ES-I3 (cell line): ENCODE data around the gene NRIP2.
A peak's percentile ranks its signal among the peaks of the same experiment; 100 is the strongest.

ENCODE experiments used
- H3K36me3 ChIP-seq: 2 replicates; pipeline ENCODE4 v1.6.1; 2013; ENCODE audit warnings: mild to moderate bottlenecking, low read length, control low read depth, moderate library complexity; ENCODE audit not compliant: insufficient read depth
- H3K4me1 ChIP-seq: 2 replicates; pipeline ENCODE4 v1.6.1; 2013; ENCODE audit warnings: mild to moderate bottlenecking, control low read depth, low read length; ENCODE audit not compliant: insufficient read depth
- H3K9ac ChIP-seq: 2 replicates; pipeline ENCODE4 v1.6.1; 2013; ENCODE audit warnings: low read depth, mild to moderate bottlenecking, low read length, moderate library complexity
- H3K9me3 ChIP-seq: 2 replicates; pipeline ENCODE4 v1.6.1; 2013; ENCODE audit warnings: mild to moderate bottlenecking, low read length, moderate library complexity; ENCODE audit not compliant: control insufficient read depth, insufficient read depth

NRIP2 gene

DNA sequence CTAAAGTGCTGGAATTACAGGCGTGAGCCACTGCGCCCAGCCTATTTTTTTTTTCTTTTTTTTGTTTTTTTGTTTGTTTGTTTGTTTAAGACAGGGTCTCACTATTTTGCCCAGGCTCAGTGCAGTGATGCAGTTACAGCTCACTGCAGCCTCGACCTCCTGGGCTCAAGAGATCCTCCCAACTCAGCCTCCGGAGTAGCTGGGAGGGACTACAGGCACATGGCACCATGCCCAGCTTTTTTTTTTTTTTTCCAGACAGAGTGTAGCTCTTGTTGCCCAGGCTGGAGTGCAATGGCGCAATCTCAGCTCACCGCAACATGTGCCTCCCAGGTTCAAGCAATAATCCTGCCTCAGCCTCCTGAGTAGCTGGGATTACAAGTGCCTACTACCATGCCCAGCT is 28.1 kb downstream of the NRIP2 start:
- Histone ChIP-seq H3K9me3 (no peaks in the 10 kb centered on the region), H3K4me1 (no peaks in the 10 kb centered on the region), H3K9ac (no peak overlapping the region), H3K36me3 (peaks cover 8% of the 10 kb centered on the region)

DNA sequence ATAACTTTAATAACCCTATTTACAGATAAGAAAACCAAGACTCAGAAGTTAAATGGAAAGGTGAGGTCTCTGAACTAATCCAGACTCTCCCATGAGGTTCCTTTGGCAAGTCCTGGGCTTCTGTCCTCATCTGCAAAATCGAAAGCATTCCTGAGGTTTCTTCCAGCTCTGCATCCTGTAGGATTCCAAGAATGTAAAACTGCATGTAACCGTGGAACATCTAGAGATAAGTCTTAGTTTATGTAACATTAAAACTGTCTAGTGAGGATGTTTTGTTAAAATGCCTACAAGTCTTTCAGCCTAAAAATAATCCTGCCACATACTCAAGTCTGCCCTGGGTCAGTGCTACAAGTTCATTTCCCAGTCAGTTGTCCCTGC is 29.7 kb downstream of the NRIP2 start:
- H3K36me3 ChIP-seq: peaks cover 19% of the 10 kb centered on the region
- no peaks in the 10 kb centered on the region for H3K9me3 ChIP-seq
- no peaks in the 10 kb centered on the region for H3K4me1 ChIP-seq
- H3K9ac ChIP-seq: no peak overlapping the region

DNA sequence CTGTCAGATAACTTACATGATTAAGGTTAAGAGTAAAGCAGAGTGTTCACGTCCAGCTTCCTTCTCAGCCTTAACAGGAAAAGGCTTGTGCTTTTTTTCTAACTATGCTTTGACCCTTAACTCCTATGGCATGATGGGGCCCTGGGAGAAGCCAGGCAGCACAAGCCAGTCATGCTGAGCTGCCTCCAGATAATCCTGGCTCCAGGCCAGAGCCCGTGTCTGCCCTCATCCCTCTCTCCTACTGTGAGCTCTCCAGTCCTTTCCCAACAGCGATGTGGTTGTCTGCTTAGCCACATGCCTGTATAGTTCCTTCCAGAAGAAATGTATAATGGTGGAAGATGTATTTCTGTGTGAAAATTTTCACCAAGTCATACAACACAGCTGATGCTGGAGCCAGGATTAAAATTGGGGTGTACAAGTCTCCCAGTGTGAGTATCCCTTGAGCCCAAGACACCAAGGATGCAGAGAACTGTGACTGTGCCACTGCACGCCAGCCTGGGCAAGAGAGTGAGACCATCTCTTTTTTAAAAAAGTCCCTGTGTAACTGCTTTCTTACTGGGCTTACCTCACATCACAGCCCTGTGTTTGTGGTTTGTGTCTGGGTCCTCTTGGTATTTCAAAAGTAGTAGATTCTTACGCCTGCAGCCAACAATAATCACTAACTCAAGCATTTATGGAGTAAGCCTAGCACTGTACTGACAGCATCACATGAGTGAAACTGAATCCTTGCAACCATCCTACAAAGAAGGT is 30.3 kb downstream of the NRIP2 start:
- Histone ChIP-seq H3K36me3 (peaks cover 19% of the 10 kb centered on the region), H3K9me3 (no peaks in the 10 kb centered on the region), H3K4me1 (no peaks in the 10 kb centered on the region), H3K9ac (no peak overlapping the region)

DNA sequence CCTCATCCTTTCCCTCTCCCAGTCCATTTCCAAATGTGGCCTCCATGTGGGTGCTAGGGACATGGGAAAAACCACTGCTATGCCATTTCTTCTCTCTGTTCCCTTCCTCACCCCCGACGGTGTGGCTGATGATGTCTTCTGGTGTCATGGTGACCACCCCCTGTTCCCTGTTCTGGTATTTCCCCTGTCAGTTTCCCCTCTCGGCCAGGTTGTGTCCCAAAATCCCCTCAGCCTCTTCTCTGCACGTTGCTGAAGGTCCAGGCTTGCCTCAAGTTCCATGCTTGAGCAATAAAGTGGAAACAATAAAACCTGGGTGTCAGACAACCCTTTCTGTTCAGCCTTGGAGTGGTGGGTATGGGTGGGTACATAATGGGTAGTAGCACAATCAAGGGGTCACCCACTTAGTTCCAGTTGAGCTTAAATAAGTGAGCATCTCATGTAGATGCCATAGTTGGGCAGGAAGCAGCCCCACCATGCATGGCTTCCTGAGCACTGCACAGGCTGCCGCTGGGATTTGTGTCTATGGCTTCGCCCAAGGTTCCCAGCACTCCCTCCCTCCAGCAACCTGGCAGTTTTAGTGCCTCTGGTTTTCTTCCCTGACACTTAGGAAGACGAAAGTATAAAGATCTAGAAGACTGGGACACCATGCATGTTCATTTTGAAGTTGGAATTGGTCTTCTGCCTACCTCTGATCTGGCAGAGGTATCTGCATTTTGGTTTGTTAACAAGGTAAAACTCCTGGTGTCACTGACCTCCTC is 31.0 kb downstream of the NRIP2 start:
- Histone ChIP-seq H3K9me3 (no peaks in the 10 kb centered on the region), H3K4me1 (no peaks in the 10 kb centered on the region), H3K9ac (no peak overlapping the region), H3K36me3 (peaks cover 22% of the 10 kb centered on the region)

DNA sequence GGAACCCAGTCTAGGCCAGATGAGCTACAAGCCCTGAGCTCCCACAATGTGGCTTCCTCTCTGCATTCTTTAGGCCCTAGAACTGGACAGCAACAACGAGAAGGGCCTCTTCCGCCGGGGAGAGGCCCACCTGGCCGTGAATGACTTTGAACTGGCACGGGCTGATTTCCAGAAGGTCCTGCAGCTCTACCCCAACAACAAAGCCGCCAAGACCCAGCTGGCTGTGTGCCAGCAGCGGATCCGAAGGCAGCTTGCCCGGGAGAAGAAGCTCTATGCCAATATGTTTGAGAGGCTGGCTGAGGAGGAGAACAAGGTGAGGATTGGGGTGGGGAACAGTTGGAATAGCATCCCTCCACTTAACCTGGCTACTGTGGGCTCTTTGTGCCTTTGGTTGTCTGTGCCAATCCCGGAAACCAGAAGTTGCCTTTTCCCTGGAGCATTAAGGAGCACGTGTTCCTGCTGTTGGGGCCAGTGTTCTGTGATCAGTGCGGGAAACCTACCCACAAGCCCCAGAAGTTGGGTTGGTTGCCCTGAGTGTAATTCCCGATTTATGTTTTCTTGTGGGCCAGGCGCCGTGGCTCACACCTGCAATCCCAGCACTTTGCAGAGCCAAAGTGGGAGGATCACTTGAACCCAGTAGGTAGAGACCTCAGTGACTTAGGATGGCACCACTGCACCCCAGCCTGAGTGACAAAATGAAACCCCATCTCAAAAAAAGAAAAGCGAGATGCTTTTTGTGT is 33.6 kb downstream of the NRIP2 start:
- peaks cover 30% of the 10 kb centered on the region for H3K36me3 ChIP-seq
- no peaks in the 10 kb centered on the region for H3K9me3 ChIP-seq
- H3K4me1 ChIP-seq: peaks cover 5% of the 10 kb centered on the region
- no peak overlapping the region for H3K9ac ChIP-seq

DNA sequence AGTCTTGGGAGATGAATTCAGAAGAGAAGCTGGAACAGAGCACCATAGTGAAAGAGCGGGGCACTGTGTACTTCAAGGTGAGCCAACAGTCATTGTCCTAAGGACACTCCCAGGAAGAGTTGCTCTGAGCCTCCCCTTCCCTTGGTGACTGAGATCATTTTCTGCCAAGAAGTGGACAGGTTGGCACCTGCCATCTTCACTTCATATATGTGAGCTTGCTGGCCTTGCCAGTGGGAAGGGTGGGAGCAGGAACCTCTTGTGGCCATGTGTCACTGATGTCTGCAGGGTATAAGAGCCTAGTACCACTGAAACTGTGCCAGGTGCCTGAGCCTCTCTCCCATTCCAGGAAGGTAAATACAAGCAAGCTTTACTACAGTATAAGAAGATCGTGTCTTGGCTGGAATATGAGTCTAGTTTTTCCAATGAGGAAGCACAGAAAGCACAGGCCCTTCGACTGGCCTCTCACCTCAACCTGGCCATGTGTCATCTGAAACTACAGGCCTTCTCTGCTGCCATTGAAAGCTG is 34.7 kb downstream of the NRIP2 start:
- peaks cover 5% of the 10 kb centered on the region for H3K4me1 ChIP-seq
- H3K36me3 ChIP-seq: peaks cover 30% of the 10 kb centered on the region
- no peaks in the 10 kb centered on the region for H3K9me3 ChIP-seq
- H3K9ac ChIP-seq: no peak overlapping the region

DNA sequence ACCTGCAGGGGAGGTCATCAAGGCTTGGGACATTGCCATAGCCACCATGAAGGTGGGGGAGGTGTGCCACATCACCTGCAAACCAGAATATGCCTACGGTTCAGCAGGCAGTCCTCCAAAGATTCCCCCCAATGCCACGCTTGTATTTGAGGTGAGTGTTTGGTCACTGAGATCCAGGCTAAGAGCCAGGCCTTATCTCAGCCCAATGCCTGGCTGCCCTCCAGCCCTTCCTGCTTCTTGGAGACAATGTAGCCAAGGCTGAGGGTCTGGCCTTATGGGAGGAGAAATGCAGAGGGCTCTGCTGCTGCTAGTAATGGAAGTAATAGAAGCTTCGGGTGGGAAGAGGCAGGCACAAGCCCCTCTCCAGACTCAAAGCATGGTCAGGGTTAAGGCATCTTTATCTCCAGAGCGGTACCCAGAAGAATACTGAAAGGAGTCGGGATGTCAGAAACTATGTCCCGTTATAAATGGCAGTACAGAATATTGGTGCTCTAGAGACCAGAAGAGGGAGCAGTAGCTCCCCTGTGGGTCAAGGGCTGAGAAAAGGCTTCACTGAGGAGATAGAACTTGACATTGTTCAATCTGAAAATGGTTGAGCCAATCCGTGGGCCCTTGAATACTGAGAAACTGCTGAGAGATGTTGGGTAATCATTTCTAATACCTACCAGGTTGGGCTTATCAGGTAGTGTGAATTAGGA is 37.0 kb downstream of the NRIP2 start:
- Histone ChIP-seq H3K36me3 (peaks cover 26% of the 10 kb centered on the region), H3K9me3 (no peaks in the 10 kb centered on the region), H3K9ac (no peak overlapping the region), H3K4me1 (peaks cover 5% of the 10 kb centered on the region)

DNA sequence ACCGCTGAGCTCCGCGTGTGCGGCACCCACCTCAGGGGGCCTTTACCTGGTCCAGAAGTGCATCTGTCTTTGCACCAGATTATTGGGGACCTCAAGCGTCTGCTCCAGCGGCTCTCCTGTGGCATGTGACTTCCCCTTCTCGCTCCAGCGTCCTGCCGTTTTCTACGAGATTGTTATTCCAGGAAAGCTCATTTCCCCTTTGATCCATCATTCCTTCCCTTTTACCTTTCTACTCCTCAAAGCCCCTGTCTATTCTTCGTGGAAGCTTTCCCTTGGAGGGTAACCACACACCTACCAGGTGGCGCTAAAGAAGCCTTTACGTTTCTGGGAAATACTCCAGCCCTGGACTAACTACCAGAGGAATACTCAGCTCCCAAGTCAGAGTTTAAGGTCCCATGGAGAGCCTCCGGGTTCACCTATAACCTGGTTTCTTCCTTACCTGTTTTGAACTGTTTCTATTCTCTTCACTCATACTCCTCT is 38.6 kb downstream of the NRIP2 start:
- H3K4me1 ChIP-seq: peaks cover 5% of the 10 kb centered on the region
- H3K9ac ChIP-seq: peak overlapping the region; percentile 57
- peaks cover 26% of the 10 kb centered on the region for H3K36me3 ChIP-seq

DNA sequence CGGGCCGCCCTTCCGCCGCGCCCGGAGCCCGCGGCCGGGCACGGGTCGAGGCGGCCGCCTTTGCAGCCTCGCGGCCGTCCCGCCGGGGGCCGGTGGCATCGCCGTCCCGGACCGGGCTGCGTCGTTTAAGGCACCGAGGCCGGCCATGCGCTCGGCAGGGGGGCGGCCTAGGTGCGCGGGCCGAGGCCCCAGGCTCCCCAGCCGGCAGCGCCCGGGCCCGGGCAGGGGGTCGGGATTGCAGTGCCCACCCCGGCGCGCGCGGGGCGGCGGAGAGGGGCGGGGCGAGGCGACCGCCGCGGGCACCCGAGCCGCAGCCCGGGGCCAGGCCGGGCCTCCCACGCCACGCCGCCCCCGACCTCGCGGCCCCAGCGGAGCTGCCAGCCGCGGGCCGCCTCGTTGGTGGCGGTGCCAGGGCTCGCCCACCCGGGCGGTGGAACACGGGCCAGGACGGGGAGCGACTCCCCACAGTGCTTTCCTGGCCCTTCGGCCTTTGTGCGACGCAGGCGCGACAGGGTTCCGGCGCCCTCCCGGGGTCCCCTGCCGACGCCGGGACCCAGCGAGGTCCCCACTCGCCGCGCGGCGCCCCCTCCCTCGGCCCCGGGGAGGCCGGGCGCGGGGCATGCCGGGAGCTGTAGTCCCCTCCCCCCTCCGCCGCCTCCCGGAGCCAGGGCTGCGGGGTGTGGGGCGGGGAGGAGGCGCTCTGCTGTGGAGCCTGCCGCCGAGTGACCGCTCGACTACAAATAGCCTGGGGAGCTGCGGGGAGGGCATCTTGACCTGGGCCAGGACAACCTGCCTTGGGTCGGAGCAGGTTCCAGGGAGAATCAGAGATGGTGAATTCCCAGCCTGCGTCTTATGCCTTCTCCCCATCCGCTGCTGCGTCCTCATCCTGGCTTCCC is 39.3 kb downstream of the NRIP2 start:
- Histone ChIP-seq H3K9me3 (no peaks in the 10 kb centered on the region), H3K4me1 (peaks cover 5% of the 10 kb centered on the region), H3K36me3 (peaks cover 19% of the 10 kb centered on the region), H3K9ac (peak overlapping the region; percentile 57)

More for the DNA sequence above, 38.6 kb downstream of the NRIP2 start:
- no peaks in the 10 kb centered on the region for H3K9me3 ChIP-seq

DNA sequence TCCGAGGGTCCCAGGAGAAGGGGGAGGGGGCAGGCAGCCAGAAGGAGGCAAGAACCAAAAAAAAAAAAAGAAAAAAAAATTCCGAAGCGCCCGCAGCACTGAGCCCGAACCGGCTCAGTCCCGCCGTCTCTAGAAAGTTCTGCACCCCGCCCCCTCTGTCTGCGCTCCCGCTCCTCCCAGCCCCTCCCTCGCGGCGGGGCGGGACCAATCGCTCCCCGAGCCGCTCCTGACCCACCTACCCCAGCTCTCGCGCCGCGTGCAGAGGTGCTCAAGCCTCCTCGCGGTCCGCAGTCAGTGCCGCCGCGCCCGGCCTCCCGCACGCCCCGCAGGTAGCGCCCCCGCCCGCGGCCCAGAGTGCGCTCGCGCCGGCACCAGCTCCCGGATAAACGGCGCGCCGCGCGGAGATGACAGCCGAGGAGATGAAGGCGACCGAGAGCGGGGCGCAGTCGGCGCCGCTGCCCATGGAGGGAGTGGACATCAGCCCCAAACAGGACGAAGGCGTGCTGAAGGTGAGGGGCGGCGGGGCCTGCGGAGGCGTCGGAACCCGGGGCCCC is 40.0 kb downstream of the NRIP2 start, which contains the start of gene FKBP4:
TSS of gene FKBP4 (plus strand) at position 235 of the 554 bp plus-strand sequence. CDS start at position 405, 170 bp downstream.
- H3K4me1 ChIP-seq: peaks cover 5% of the 10 kb centered on the region

DNA sequence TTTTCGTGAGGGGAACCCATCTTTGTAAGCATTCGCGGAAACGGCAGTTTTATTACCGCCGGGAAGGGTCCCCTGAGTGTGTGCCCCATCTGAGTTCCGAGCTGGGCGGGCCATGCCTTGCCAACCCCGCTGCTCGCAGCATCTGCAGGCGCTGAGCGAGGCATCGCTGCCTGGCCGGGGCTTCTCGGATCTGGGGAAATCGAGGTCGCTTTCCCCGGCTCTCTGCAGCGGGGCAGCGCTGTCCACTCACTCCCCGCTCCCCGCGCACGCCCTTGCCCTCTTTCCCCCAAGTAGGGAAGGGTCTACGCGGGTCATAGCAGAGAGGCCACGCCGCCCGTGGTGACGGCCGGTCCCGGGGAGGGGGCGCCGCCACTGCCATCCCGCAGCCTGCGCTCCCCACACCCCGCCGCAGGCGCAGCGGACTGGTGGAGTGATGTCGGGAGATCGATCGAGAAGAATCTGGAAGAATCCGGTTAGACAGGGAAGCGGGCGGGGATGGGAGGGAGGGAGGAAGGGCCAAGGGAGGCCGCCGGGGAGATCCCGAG is 40.6 kb downstream of the NRIP2 start:
- H3K9ac ChIP-seq: peak overlapping the region; percentile 57
- peaks cover 13% of the 10 kb centered on the region for H3K36me3 ChIP-seq
- H3K9me3 ChIP-seq: no peaks in the 10 kb centered on the region
- H3K4me1 ChIP-seq: peaks cover 5% of the 10 kb centered on the region

More for the DNA sequence above, 40.0 kb downstream of the NRIP2 start, which contains the start of gene FKBP4:
- H3K9me3 ChIP-seq: no peaks in the 10 kb centered on the region
- H3K9ac ChIP-seq: peak within 1 kb of the TSS; percentile 57
- peaks cover 15% of the 10 kb centered on the region for H3K36me3 ChIP-seq

DNA sequence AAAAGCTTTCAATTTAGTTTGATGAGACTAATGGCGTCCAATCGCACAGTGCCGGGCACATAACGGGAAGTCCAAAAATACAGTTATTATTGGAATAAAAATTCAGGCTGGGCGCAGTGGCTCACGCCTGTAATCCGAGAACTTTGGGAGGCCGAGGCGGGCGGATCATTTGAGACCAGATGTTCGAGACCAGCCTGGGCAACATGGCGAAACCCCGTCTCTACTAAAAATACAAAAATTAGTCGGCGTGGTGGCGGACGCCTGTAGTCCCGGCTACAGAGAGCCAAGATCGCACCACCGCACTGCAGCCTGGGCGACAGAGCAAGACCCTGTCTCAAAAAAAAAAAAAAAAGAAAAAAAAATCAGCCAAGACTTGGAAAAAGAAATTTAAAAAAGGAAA is 41.3 kb downstream of the NRIP2 start:
- Histone ChIP-seq H3K36me3 (peaks cover 12% of the 10 kb centered on the region), H3K9ac (peak overlapping the region; percentile 57; the same call in 1 of the 2 replicates)

More for the DNA sequence above, 41.3 kb downstream of the NRIP2 start:
- peaks cover 5% of the 10 kb centered on the region for H3K4me1 ChIP-seq
- H3K9me3 ChIP-seq: no peaks in the 10 kb centered on the region
